Suprapubic skin (tissue), 4 donors: ENCODE measurements around the gene RANBP6. TPM values are rescaled to one million over a fixed set of nuclear protein-coding genes. Genes with fewer than 3 reads are reported as not detected.

Experiments
- DNase-seq, 2 donors: peaks; one replicate each; pipeline ENCODE4 v3.0.0-alpha.2; 2019; ENCODE audit warnings: low spot score in 2 of 2
- H3K27ac ChIP-seq: fragments of 200-600 bp; sonication (generic); one replicate; pipeline ENCODE4 v1.5.1; 2019
- H3K27me3 ChIP-seq: fragments of 200-600 bp; sonication (generic); one replicate; pipeline ENCODE4 v1.5.1; 2019
- H3K36me3 ChIP-seq: fragments of 200-600 bp; sonication (generic); one replicate; pipeline ENCODE4 v1.5.1; 2019
- H3K4me1 ChIP-seq: fragments of 200-600 bp; sonication (generic); one replicate; pipeline ENCODE4 v1.5.1; 2019
- H3K4me3 ChIP-seq: fragments of 200-600 bp; sonication (generic); one replicate; pipeline ENCODE4 v1.5.1; 2019; ENCODE audit warnings: mild to moderate bottlenecking
- H3K9me3 ChIP-seq: fragments of 200-600 bp; sonication (generic); one replicate; pipeline ENCODE4 v1.5.1; 2019
- EP300 ChIP-seq: sonication (generic); formaldehyde crosslinking; IDR thresholded peaks from one replicate; pipeline ENCODE4 v1.6.1; 2017; ENCODE audit warnings: antibody characterized with exemption
- POLR2A ChIP-seq, 2 donors: fragments of 450-650 bp; IDR thresholded peaks; one replicate each; pipeline ENCODE4 v1.6.1; 2017; ENCODE audit warnings: antibody characterized with exemption in 2 of 2, mild to moderate bottlenecking in 2 of 2, moderate library complexity in 2 of 2
- POLR2AphosphoS5 ChIP-seq, 3 donors: sonication (generic); formaldehyde crosslinking; IDR thresholded peaks; one replicate each; pipeline ENCODE4 v1.6.1; 2017; ENCODE audit warnings: antibody characterized with exemption in 3 of 3
- WGBS: methylation state at CpG from one replicate; pipeline ENCODE4 v1.1.5; 2018; 5-methylcytosine and 5-hydroxymethylcytosine counted together
- total RNA-seq, 4 donors: library from RNA; depleted of rRNA; stranded (reverse); fragments of >200 nt; gene quantifications; one replicate each; pipeline ENCODE4 v1.1.0, GENCODE V29; 2016
- TF ChIP-seq, protein P1 (sequence below), 2 donors: fragments of 200-600 bp in 1 of 2; fragments of 450-650 bp in 1 of 2; sonication (generic) in 1 of 2; IDR thresholded peaks; one replicate each; pipeline ENCODE4 v1.5.1; 2016 to 2019; ENCODE audit warnings: antibody characterized with exemption in 2 of 2, mild to moderate bottlenecking in 1 of 2, moderate library complexity in 1 of 2

RANBP6 gene
- total RNA-seq, 4 donors from 2014 or later: 11.7 to 33.9 (median 16.9) TPM

GRCh38 chr9:6014670-6015270, 654 bp downstream of the RANBP6 start:
- TF ChIP-seq POLR2AphosphoS5 (IDR thresholded peaks at IDR 0.05): no peak
- no peak for TF ChIP-seq EP300
- TF ChIP-seq, protein P1, sequence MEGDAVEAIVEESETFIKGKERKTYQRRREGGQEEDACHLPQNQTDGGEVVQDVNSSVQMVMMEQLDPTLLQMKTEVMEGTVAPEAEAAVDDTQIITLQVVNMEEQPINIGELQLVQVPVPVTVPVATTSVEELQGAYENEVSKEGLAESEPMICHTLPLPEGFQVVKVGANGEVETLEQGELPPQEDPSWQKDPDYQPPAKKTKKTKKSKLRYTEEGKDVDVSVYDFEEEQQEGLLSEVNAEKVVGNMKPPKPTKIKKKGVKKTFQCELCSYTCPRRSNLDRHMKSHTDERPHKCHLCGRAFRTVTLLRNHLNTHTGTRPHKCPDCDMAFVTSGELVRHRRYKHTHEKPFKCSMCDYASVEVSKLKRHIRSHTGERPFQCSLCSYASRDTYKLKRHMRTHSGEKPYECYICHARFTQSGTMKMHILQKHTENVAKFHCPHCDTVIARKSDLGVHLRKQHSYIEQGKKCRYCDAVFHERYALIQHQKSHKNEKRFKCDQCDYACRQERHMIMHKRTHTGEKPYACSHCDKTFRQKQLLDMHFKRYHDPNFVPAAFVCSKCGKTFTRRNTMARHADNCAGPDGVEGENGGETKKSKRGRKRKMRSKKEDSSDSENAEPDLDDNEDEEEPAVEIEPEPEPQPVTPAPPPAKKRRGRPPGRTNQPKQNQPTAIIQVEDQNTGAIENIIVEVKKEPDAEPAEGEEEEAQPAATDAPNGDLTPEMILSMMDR (IDR thresholded peaks at IDR 0.05): no peak
- no peak for TF ChIP-seq POLR2A (IDR thresholded peaks at IDR 0.05)
- Histone ChIP-seq H3K27me3 (no peaks in the 10 kb centered on the region), H3K9me3 (no peaks in the 10 kb centered on the region), H3K4me1 (peaks cover 36% of the 10 kb centered on the region), H3K4me3 (peak overlapping the region; percentile 52), H3K36me3 (peaks cover 9% of the 10 kb centered on the region), H3K27ac (peak overlapping the region; percentile 66)
- no peak for DNase-seq
- WGBS: 30% methylated on average over 9 of the region's 9 CpGs

DNA sequence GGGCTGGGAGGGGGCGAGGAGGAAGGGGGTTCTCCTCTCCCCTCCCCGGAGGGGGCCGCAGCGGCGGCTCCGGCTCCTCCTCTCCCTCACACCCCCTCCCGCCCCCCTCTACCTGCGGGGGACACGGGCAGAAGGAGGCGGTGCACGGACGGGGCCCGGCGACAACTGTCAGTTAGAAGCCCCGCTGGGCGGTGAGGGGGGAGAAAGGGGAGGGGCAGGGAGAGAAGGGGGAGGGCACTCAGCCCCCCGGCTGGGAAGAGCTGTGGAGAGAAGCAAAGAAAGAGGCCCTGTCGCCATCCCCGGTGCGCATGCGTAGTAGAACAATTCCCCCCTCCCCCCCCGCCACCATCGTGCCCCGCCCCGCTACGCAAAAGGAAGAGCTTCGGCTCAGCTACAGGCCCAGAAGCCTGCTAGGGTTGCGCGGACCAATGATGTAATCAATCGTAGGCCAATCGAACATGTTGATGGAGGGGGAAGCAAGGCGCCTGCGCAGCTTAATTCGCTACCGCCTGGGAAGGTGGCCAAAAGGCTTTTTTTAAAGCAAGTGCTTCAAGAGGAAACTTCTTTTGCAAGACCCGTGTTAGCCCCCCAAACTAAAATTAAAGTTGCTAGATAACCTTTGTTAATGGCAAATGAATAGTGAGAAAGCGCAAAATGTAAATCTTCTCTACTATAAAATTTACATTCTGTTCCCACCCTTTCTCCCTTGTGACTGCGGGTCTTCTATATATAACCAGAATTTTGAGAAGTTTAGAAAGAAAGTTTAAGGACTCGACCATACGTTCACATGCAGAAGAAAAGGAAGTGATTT, 7.0 kb downstream of the RANBP6 start:
- Histone ChIP-seq H3K27me3 (no peaks in the 10 kb centered on the region), H3K4me3 (peak overlapping the region; percentile 98), H3K9me3 (no peaks in the 10 kb centered on the region), H3K4me1 (peaks cover 64% of the 10 kb centered on the region), H3K27ac (peak overlapping the region; percentile 98), H3K36me3 (peaks cover 8% of the 10 kb centered on the region)
- under 1% methylated on average over 30 of the region's 40 CpGs for WGBS
- TF ChIP-seq POLR2AphosphoS5 (IDR thresholded peaks at IDR 0.05) (no peak), POLR2A (IDR thresholded peaks at IDR 0.05) (no peak), EP300 (no peak)
- TF ChIP-seq, protein P1 (IDR thresholded peaks at IDR 0.05): no peak
- peak; percentile 97 to 98 for DNase-seq

DNA sequence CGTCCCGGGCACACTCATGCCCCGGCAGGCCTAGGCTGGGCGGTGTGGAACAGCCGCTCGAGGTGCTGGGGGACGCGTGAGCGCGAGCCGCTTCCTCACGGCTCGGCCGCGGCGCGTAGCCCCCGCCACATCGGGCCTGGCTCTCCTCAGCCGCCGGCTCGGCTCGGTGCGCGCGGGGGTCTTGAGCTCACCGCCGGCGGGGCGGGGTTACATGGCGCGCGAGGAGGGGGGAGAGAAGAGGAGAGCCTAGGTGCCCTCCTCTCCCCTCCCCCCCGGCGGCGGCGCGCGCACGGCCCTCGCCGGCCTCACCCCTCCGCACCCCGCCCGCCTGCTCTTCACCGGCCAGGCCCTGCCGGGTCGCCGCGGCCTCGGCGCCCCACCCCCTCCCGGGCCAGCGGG, 7.7 kb downstream of the RANBP6 start:
- Histone ChIP-seq H3K4me1 (peaks cover 59% of the 10 kb centered on the region), H3K9me3 (no peaks in the 10 kb centered on the region), H3K27me3 (no peaks in the 10 kb centered on the region), H3K4me3 (peak overlapping the region; percentile 98), H3K36me3 (peaks cover 3% of the 10 kb centered on the region), H3K27ac (peak overlapping the region; percentile 98)
- WGBS: 0% methylated on average over 1 of the region's 54 CpGs
- peak; percentile 85 to 89 for DNase-seq
- TF ChIP-seq POLR2A (IDR thresholded peaks at IDR 0.05) (peak in 1 of 2 donors; percentile 14), EP300 (no peak)

GRCh38 chr9:6007058-6007769, 8.2 kb downstream of the RANBP6 start:
- peak overlapping the region; percentile 98 for H3K27ac ChIP-seq
- no peaks in the 10 kb centered on the region for H3K36me3 ChIP-seq
- TF ChIP-seq, protein P1 (IDR thresholded peaks at IDR 0.05): no peak
- TF ChIP-seq POLR2A (IDR thresholded peaks at IDR 0.05) (peak in 1 of 2 donors; percentile 7), POLR2AphosphoS5 (IDR thresholded peaks at IDR 0.05) (peak in 1 of 3 donors; percentile 12), EP300 (no peak)
- no peaks in the 10 kb centered on the region for H3K9me3 ChIP-seq
- peak; percentile 94 to 97 for DNase-seq
- H3K4me3 ChIP-seq: peak overlapping the region; percentile 98
- no peaks in the 10 kb centered on the region for H3K27me3 ChIP-seq
- H3K4me1 ChIP-seq: peaks cover 54% of the 10 kb centered on the region
- WGBS: under 1% methylated on average over 36 of the region's 59 CpGs

DNA sequence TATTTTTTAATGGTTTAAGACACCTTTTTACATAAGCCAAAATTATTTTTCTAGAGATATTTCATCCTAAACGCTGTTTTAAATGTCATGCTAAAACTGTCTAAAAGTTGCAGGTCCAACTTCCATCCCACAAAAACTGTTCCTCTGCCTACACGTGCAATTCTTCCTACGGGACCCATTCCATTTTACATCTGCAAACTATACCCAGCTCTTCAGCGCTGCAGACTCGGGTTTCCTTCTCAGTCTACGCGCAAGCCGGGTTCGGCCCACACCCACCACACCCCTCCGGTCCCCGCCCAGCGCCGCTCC, 8.7 kb downstream of the RANBP6 start:
- no peaks in the 10 kb centered on the region for H3K27me3 ChIP-seq
- peak overlapping the region; percentile 98 for H3K4me3 ChIP-seq
- no peak for TF ChIP-seq POLR2AphosphoS5 (IDR thresholded peaks at IDR 0.05)
- no peak for TF ChIP-seq POLR2A (IDR thresholded peaks at IDR 0.05)
- peaks cover 49% of the 10 kb centered on the region for H3K4me1 ChIP-seq
- no peak for DNase-seq
- under 1% methylated on average over 13 of the region's 13 CpGs for WGBS
- no peaks in the 10 kb centered on the region for H3K9me3 ChIP-seq
- H3K27ac ChIP-seq: peak overlapping the region; percentile 98
- H3K36me3 ChIP-seq: no peaks in the 10 kb centered on the region

- no peak for DNase-seq
- H3K27ac ChIP-seq: no peak overlapping the region
- H3K36me3 ChIP-seq: no peaks in the 10 kb centered on the region
- H3K4me1 ChIP-seq: peaks cover 38% of the 10 kb centered on the region
- TF ChIP-seq POLR2A (IDR thresholded peaks at IDR 0.05): no peak
- no peak for TF ChIP-seq EP300
- no peak for TF ChIP-seq POLR2AphosphoS5 (IDR thresholded peaks at IDR 0.05)
- TF ChIP-seq, protein P1 (IDR thresholded peaks at IDR 0.05): no peak
- no peak overlapping the region for H3K4me3 ChIP-seq
- H3K9me3 ChIP-seq: no peaks in the 10 kb centered on the region
- no peaks in the 10 kb centered on the region for H3K27me3 ChIP-seq
- 91% methylated on average over 2 of the region's 2 CpGs for WGBS
Measured at GRCh38 chr9:6000955-6001354, 14.5 kb downstream of the RANBP6 start.
